MV-4-11 (cell line): ENCODE results near the gene PINLYP.
A peak's percentile ranks its signal among the peaks of the same experiment; 100 is the strongest.
"Not testable (repeated sequence)": the region's sequence is repeated elsewhere in the genome, so short reads cannot be mapped to it uniquely, and the experiment has no call there.

Source experiments
- DNase-seq: peaks from one replicate; lab custom pipeline; 2025; lab: John Stamatoyannopoulos, UW

PINLYP gene

GRCh38 chr19:43582495-43582894, 6.9 kb downstream of the PINLYP start:
- DNase-seq: peak; percentile 23

- DNase-seq: no peak
These were observed 8.9 kb downstream of the PINLYP start for GRCh38 chr19:43584484-43584883.

GRCh38 chr19:43586346-43586745, 10.7 kb downstream of the PINLYP start:
- no peak for DNase-seq

- not testable (repeated sequence) for DNase-seq
These were observed 11.4 kb downstream of the PINLYP start for GRCh38 chr19:43587029-43587428.

GRCh38 chr19:43589277-43589676, 13.7 kb downstream of the PINLYP start:
- no peak for DNase-seq

DNA sequence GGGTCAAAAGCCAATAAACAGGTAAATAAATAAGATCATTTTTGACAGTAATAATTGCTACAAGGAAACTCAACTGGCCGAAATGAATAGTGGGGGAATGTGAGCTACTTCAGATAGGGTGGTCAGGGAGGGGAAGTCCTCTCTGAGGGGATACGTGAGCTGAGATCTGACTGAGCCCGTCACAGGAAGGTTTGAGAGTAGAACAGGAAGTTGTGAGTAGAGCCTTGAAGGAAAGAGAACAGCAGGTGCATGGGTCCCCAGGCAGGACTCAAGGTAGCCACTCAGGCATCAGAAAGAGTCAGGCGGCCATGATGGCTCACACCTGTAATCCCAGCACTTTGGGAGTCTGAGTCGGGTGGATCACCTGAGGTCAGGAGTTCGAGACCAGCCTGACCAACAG, 14.1 kb downstream of the PINLYP start:
- DNase-seq: no peak

- no peak for DNase-seq
These were observed 16.5 kb downstream of the PINLYP start for GRCh38 chr19:43591904-43592772.

DNA sequence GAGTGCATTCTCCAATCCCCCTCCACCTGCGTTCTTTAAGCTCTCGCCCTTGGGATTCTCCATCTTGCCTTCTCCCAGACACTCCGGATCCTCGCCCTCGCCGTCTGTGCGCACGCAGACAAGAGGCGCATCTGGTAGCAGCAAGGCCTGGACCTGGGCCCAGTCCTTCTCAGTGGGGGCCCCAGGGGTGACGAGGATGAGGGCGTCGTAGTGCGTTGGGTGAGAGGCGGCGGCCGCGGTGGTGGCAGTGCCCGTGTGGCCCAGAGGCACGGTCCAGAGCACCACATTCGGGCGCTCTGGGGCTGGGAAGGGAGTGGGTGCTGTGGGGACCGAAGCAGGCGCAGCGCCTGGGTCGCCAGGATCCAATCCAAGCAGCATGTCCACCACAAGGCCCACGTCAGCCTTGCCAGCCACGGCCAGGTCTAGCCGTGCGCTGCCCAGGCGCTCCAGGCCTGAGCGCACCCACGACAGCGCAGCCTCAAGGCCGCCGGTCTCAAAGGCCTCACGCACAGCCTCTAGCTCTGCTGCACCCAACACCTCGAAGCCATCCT, 17.3 kb downstream of the PINLYP start:
- DNase-seq: no peak

GRCh38 chr19:43594081-43594697, 18.6 kb downstream of the PINLYP start:
- DNase-seq: no peak

GRCh38 chr19:43594710-43595604, 19.4 kb downstream of the PINLYP start:
- peak; percentile 70 for DNase-seq

DNA sequence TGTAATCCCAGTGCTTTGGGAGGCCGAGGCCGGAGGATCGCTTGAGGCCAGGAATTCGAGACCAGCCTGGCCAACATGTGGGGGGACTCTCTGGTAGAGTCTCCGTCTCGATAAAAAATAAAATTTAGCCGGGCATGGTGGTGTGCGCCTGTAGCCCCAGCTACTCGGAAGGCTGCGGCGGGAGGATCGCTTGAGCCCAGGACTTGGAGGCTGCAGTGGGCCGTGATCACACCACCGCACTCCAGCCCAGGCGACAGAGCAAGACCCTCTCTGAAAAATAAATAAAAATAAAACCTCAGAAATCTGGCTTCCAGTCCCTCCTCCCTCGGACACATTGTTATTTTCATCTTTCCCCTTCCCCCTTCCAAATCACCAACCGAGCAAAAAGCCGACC, 20.0 kb downstream of the PINLYP start:
- no peak for DNase-seq

DNA sequence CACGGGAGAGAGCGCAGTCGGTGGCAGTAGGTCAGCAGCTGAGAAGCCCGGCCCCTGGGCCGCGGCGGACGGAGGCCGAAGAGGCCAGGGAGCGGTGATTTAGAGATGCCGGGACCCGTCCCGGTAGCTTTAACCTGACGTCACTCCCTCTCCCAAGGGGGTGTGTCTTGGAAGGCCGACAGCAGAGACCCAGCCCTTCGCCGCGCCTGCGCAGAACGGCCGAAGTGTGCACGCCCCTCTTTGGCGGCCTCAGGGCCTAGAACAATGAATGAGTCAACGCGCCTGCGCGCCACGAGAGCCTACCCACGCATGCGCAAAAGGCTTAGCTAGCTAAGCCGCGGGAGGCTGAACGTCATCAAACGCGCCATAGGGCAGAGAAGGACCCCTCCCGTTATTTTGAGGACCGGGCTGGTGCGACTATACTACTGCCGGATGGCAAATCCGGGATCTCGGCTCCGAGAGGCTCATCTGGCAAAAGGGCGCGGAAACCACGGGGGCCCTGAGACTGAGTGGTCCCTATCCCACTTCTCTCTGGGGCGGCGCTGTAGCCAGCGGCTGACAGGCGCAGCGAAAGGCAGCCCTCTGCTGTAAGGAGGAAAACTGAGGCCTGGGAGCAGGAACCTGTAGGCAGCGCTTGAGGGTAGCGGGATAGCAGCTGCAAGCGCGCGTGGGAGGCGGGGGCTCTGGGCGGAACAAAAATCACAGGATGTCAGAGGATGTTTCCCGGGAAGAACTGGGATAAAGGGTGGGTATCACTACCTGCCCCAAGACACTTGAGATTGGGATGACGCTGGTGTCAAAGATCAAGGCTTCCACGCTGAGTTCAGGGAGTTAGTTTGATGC, 20.6 kb downstream of the PINLYP start, which contains the start of the genes IRGQ and ZNF576:
TSS of gene IRGQ (minus strand) at position 136 of the 843 bp plus-strand sequence. CDS start 796 bp downstream, outside the sequence.
TSS of gene ZNF576 (plus strand) at position 597 of the 843 bp plus-strand sequence. CDS start 514 bp downstream, outside the sequence.
- DNase-seq: peak; percentile 100

DNA sequence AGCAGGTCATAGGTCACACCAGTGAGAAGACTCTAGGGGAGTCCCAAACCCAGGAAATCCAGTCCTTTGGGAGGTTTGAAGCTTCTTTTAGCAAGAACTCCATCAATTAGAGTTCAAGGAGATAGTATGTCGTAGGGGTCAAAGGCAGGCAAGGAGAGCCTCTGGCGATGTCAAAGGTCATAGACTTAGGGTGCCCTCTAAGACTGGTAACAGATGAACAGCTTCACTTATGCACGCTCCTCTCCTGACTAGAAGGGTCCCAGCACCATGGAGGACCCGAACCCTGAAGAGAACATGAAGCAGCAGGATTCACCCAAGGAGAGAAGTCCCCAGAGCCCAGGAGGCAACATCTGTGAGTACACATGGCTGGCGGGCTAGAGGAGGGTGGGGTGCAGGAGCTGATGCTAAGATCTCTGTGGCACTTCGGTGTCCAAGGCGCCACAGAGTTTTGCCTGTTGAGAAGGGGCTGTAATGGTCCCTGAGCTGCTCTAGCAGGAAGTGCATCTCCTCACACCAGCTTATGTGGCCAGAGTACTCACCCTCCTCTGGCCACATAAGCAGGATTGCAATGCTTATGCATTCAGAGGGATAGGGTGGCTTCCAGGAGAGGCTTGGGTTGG, 21.4 kb downstream of the PINLYP start:
- no peak for DNase-seq

GRCh38 chr19:43597876-43598275, 22.3 kb downstream of the PINLYP start:
- DNase-seq: peak; percentile 26

- no peak for DNase-seq
These were observed 23.0 kb downstream of the PINLYP start for GRCh38 chr19:43598445-43599240.

DNA sequence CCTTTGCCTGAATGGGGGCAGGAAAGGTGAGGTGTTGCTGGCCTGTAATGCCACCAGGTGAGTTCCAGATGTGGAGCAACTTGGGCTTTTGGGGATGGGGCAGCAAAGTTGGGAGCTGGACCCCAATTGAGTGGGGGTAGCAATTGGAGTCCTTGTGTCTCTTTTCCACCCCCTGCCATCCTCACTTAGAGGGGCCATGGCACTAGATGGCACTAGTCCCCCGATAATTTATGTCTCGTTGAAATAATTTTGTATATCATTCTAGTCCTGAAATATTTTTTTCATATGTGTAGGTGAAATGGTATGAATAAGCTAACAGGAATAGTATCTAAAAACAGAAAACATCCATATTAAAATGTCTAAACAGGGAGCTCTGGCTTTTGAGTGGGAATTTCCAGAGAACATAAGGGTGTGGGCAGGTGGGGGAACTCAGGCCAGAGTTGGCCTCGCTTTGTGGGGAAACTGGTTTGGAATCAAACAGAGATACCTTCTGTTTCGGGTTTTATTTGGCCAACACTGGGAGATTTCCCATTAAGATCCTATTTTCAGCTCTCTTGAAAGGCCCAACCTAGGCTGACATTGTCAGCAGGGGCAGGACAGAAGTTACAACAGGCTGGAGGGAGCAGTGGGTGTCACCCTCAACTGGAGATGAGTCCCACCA, 24.2 kb downstream of the PINLYP start:
- no peak for DNase-seq

DNA sequence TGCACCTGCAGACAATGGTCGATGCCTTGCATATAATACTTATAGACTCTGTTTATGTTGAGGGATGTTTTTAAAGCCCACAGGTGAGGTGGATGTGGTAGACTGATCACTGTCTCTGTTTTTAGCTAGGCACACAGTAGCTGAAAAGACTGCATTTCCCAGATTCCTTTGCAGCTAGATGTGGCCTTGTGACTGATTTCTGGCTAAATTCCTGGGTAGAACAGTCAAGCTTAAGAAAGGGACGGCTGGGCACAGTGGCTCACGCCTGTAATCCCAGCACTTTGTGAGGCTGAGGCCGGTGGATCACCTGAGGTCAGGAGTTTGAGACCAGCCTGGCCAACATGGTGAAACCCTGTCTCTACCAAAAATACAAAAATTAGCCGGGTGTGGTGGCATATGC, 24.7 kb downstream of the PINLYP start:
- DNase-seq: not testable (repeated sequence)

DNA sequence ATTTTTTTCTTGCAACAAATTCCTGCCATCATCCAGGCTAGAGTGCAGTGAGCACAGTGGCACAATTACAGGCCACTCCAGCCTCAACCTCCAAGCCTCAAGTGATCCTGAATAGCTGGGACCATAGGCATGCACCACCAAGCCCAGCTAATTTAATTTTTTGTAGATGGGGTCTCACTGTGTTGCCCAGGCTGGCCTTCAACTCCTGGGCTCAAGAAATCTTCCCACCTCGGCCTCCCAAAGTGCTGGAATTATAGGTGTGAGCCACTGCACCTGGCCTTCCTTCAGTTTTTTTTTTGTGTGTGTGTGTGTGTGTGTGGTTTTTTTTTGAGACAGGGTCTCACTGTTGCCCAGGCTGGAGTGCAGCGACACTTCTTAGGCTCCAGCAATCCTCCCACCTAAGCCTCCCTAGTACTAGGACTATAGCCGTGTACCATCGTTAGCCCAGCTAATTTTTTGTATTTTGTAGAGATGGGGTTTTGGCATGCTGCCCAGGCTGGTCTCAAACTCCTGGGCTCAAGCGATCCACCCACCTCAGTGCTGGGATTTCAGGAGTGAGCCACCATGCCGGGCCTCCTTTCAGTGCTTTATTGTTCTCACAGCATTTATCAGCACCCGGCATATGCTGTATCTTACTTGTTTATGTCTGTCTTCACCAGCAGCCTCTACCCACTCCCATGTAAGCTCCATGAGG, 30.4 kb downstream of the PINLYP start:
- no peak for DNase-seq
